ENCODE data around the gene NME5. TPM values are rescaled to one million over a fixed set of nuclear protein-coding genes. Genes with fewer than 3 reads are reported as not detected.

The NME5 gene
- total and polyA plus RNA-seq, 2 of the 4 experiments (the other 2 are of a cell fraction): 0.17 to 0.18 TPM

- DNase-seq (no peak), ATAC-seq (ENCODE audit: low read depth) (no peak)
- POLR2A ChIA-PET (ENCODE audit: unreplicated experiment): no interaction called here
- Histone ChIP-seq H4K8ac (ENCODE audit: low read depth in 2 of 2, low read length in 2 of 2) (no peak within 1 kb of the TSS), H3K9ac (ENCODE audit: low read depth, low read length) (no peak within 1 kb of the TSS), H3K9me1 (ENCODE audit: insufficient read depth, low read length) (no peaks in the 10 kb centered on the region), H3K36me3 (ENCODE audit: control insufficient read depth, insufficient read depth, low read length) (no peaks in the 10 kb centered on the region), H3K56ac (ENCODE audit: extremely low read depth, insufficient read depth, low read length) (no peak within 1 kb of the TSS), H3K4ac (ENCODE audit: low read depth, low read length) (no peak within 1 kb of the TSS), H2BK20ac (ENCODE audit: low read depth, low read length) (no peak within 1 kb of the TSS), H3K9me3 (ENCODE audit: control insufficient read depth, insufficient read depth, low read length) (no peaks in the 10 kb centered on the region), H3K79me1 (ENCODE audit: low read depth in 1 of 2, low read length in 2 of 2) (no peaks in the 10 kb centered on the region), H3K27ac (ENCODE audit: insufficient read depth, low read length) (no peak within 1 kb of the TSS), H3K23ac (ENCODE audit: low read depth, low read length) (no peak within 1 kb of the TSS), H4K91ac (ENCODE audit: insufficient read depth, low read depth, low read length) (no peak within 1 kb of the TSS), H2AFZ (replicated peaks; ENCODE audit: low read length, poor library complexity) (no peak within 1 kb of the TSS), H4K20me1 (ENCODE audit: insufficient read depth, low read length) (no peaks in the 10 kb centered on the region), H3K4me3 (ENCODE audit: insufficient read depth, low read depth, low read length) (no peak within 1 kb of the TSS), H2AK9ac (replicated peaks; ENCODE audit: low read depth, low read length, poor library complexity) (no peak within 1 kb of the TSS), H2BK15ac (ENCODE audit: low read depth, low read length) (no peak within 1 kb of the TSS), H3K14ac (replicated peaks; ENCODE audit: low read depth, low read length) (no peak within 1 kb of the TSS), H3K4me1 (ENCODE audit: control insufficient read depth, insufficient read depth, low read length) (no peaks in the 10 kb centered on the region), H3K4me2 (ENCODE audit: low read depth, low read length) (no peak within 1 kb of the TSS), H4K5ac (ENCODE audit: low read depth, low read length) (no peak within 1 kb of the TSS), H2BK5ac (ENCODE audit: low read depth, low read length, poor library complexity, severe bottlenecking) (no peak within 1 kb of the TSS), H3K27me3 (ENCODE audit: control insufficient read depth, insufficient read depth, low read length) (peaks cover 3% of the 10 kb centered on the region), H3K18ac (ENCODE audit: low read depth, low read length) (no peak within 1 kb of the TSS), H2AK5ac (ENCODE audit: low read depth, low read length) (no peak within 1 kb of the TSS), H2BK120ac (ENCODE audit: low read depth, low read length) (no peak within 1 kb of the TSS)
- TF ChIP-seq RAD21 (IDR thresholded peaks at IDR 0.05; ENCODE audit: low read length): no peak
- BruUV-seq (replicated peaks): no TSS peak
- dilution Hi-C loops (cut with HindIII; ENCODE audit: low sequenced_read_pairs, unreplicated experiment) (no loop called here), intact Hi-C loops (cut with micrococcal nuclease) (no loop called here), in situ Hi-C loops (cut with MboI; ENCODE audit: low sequenced_read_pairs) (no loop called here)
- no CpG with 5 or more reads among the region's 5 CpGs for WGBS, 2 experiments (ENCODE audit: extremely low coverage in 2 of 2, insufficient read length in 1 of 2)
- CTCF ChIA-PET: no interaction called here
These were observed 55.5 kb downstream of the NME5 start, which contains the start of gene WNT8A for GRCh38 chr5:138083702-138084101. Gene WNT8A (plus strand): TSS chr5:138084033. CDS start chr5:138084128, 95 bp downstream.
